ENCODE measurements around the gene C3AR1. TPM values are rescaled to one million over a fixed set of nuclear protein-coding genes. Genes with fewer than 3 reads are reported as not detected.

Gene C3AR1
- total RNA-seq, 1 donor from 2014 or later = 7.1 TPM

DNA sequence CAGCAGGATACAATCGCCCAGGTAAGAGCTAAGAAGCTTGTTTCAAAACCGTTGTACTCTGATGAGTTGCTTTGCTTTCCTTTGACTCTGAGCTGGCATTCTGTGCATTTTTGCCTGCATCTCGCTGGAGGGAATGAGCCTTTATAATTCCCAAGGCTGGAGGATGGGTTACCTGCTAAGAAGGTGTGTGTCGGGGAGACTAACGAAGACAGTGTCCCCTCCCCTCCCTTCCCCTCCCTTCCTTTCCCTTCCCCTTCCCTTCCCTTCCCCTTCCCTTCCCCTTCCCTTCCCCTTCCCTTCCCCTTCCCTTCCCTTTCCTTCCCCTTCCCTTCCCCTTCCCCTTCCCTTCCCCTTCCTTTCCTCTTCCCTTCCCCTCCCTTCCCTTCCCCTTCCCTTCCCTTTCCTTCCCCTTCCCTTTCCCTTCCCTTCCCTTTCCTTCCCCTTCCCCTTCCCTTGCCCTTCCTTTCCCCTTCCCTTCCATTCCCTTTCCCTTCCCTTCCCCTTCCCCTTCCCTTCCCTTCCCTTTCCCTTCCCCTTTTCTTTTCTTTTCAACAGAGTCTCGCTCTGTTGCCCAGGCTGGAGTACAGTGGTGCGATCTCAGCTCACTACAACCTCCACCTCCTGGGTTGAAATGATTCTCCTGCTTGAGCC lies 15.4 kb downstream of the C3AR1 start:
- Histone ChIP-seq H3K27ac (ENCODE audit: low read depth, low read length) (no peak overlapping the region), H3K9ac (ENCODE audit: low read length) (no peak overlapping the region), H3K4me2 (ENCODE audit: low read length) (no peak overlapping the region), H3K4me3 (ENCODE audit: insufficient read depth, low read depth, low read length) (no peak overlapping the region), H4K20me1 (ENCODE audit: insufficient read depth, low read length) (no peaks in the 10 kb centered on the region), H3K27me3 (ENCODE audit: insufficient read depth, low read length) (no peaks in the 10 kb centered on the region), H3K4me1 (ENCODE audit: insufficient read depth, low read length) (no peaks in the 10 kb centered on the region), H3K36me3 (ENCODE audit: insufficient read depth, low read length) (peaks cover 37% of the 10 kb centered on the region), H3K9me3 (ENCODE audit: insufficient read depth, low read depth, low read length) (no peaks in the 10 kb centered on the region), H2AFZ (ENCODE audit: low read depth, low read length) (no peak overlapping the region), H3K79me2 (ENCODE audit: insufficient read depth, low read length) (no peaks in the 10 kb centered on the region)
- no peaks in the 10 kb centered on the region for H3K9me3 Mint-ChIP-seq (ENCODE audit: unreplicated experiment)
- TF ChIP-seq EZH2 (IDR thresholded peaks at IDR 0.05; ENCODE audit: insufficient read depth, low read length) (no peak), CTCF (IDR thresholded peaks at IDR 0.05; ENCODE audit: insufficient read depth, low read depth, low read length) (no peak)
- H3K27me3 Mint-ChIP-seq (ENCODE audit: low read depth, unreplicated experiment) = no peaks in the 10 kb centered on the region
- no peak overlapping the region for H3K4me3 Mint-ChIP-seq (ENCODE audit: unreplicated experiment)
- no peak overlapping the region for H3K27ac Mint-ChIP-seq (ENCODE audit: unreplicated experiment)
- peaks cover 34% of the 10 kb centered on the region for H3K36me3 Mint-ChIP-seq (ENCODE audit: low read depth, unreplicated experiment)
- H3K4me1 Mint-ChIP-seq (ENCODE audit: low read depth, unreplicated experiment) = no peaks in the 10 kb centered on the region
- no peak for FAIRE-seq
- DNase-seq (ENCODE audit: low read depth) = no peak

DNA sequence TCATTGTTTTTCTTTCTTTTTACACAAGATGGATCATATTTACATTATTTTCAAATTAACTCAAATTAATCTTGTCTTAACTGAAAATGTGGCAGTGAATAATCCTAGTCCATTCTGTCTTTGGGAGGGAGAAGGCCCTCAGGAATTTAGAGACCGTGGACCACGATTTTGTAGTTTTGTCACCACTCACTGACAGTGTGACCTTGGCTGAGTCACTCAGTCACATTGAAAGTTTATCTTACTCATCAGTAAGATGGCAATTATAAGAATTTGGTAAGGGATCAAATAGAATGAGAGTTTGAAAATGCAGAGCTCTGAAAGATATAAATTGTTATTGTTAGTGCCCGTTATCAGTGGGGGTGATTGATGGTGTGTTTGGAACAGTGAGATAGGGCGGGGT lies 17.3 kb downstream of the C3AR1 start:
- Histone ChIP-seq H2AFZ (ENCODE audit: low read depth, low read length) (no peak overlapping the region), H3K4me3 (ENCODE audit: insufficient read depth, low read depth, low read length) (no peak overlapping the region), H3K4me1 (ENCODE audit: insufficient read depth, low read length) (no peaks in the 10 kb centered on the region), H3K9ac (ENCODE audit: low read length) (no peak overlapping the region), H3K27me3 (ENCODE audit: insufficient read depth, low read length) (no peaks in the 10 kb centered on the region), H3K9me3 (ENCODE audit: insufficient read depth, low read depth, low read length) (no peaks in the 10 kb centered on the region), H4K20me1 (ENCODE audit: insufficient read depth, low read length) (no peaks in the 10 kb centered on the region), H3K4me2 (ENCODE audit: low read length) (no peak overlapping the region), H3K79me2 (ENCODE audit: insufficient read depth, low read length) (no peaks in the 10 kb centered on the region), H3K36me3 (ENCODE audit: insufficient read depth, low read length) (peaks cover 32% of the 10 kb centered on the region), H3K27ac (ENCODE audit: low read depth, low read length) (no peak overlapping the region)
- Mint-ChIP-seq H3K4me1 (ENCODE audit: low read depth, unreplicated experiment) (no peaks in the 10 kb centered on the region), H3K4me3 (ENCODE audit: unreplicated experiment) (no peak overlapping the region), H3K27ac (ENCODE audit: unreplicated experiment) (no peak overlapping the region), H3K36me3 (ENCODE audit: low read depth, unreplicated experiment) (peaks cover 33% of the 10 kb centered on the region), H3K27me3 (ENCODE audit: low read depth, unreplicated experiment) (no peaks in the 10 kb centered on the region), H3K9me3 (ENCODE audit: unreplicated experiment) (no peaks in the 10 kb centered on the region)
- DNase-seq (ENCODE audit: low read depth) (no peak), FAIRE-seq (no peak)
- no peak for TF ChIP-seq EZH2 (IDR thresholded peaks at IDR 0.05; ENCODE audit: insufficient read depth, low read length)
- TF ChIP-seq CTCF (IDR thresholded peaks at IDR 0.05; ENCODE audit: insufficient read depth, low read depth, low read length) = no peak

- TF ChIP-seq EZH2 (IDR thresholded peaks at IDR 0.05; ENCODE audit: insufficient read depth, low read length) = no peak
- TF ChIP-seq CTCF (IDR thresholded peaks at IDR 0.05; ENCODE audit: insufficient read depth, low read depth, low read length) = no peak
- Histone ChIP-seq H3K79me2 (ENCODE audit: insufficient read depth, low read length) (no peaks in the 10 kb centered on the region), H3K36me3 (ENCODE audit: insufficient read depth, low read length) (peaks cover 35% of the 10 kb centered on the region), H3K4me3 (ENCODE audit: insufficient read depth, low read depth, low read length) (no peak overlapping the region), H4K20me1 (ENCODE audit: insufficient read depth, low read length) (no peaks in the 10 kb centered on the region), H3K9me3 (ENCODE audit: insufficient read depth, low read depth, low read length) (no peaks in the 10 kb centered on the region), H3K4me2 (ENCODE audit: low read length) (no peak overlapping the region), H2AFZ (ENCODE audit: low read depth, low read length) (no peak overlapping the region), H3K27me3 (ENCODE audit: insufficient read depth, low read length) (no peaks in the 10 kb centered on the region), H3K9ac (ENCODE audit: low read length) (no peak overlapping the region), H3K27ac (ENCODE audit: low read depth, low read length) (no peak overlapping the region), H3K4me1 (ENCODE audit: insufficient read depth, low read length) (no peaks in the 10 kb centered on the region)
- no peak for DNase-seq (ENCODE audit: low read depth)
- Mint-ChIP-seq H3K36me3 (ENCODE audit: low read depth, unreplicated experiment) (peaks cover 32% of the 10 kb centered on the region), H3K27me3 (ENCODE audit: low read depth, unreplicated experiment) (no peaks in the 10 kb centered on the region), H3K27ac (ENCODE audit: unreplicated experiment) (no peak overlapping the region), H3K4me3 (ENCODE audit: unreplicated experiment) (no peak overlapping the region), H3K4me1 (ENCODE audit: low read depth, unreplicated experiment) (no peaks in the 10 kb centered on the region), H3K9me3 (ENCODE audit: unreplicated experiment) (no peaks in the 10 kb centered on the region)
- no peak for FAIRE-seq
Observed at GRCh38 chr12:8047842-8048241, 18.3 kb downstream of the C3AR1 start.

Measured in astrocyte (in vitro differentiated cells and primary cell).